GM21737 (cell line): ENCODE data around the gene LMO1.

Experiments used
- ATAC-seq: cut with Tn5 transposase; IDR thresholded peaks from one replicate; pipeline ENCODE4 v1.9.1; 2021; ENCODE audit warnings: mild to moderate bottlenecking, moderate library complexity; ENCODE audit not compliant: unreplicated experiment

The LMO1 gene

GRCh38 chr11:8229299-8230177, 34.1 kb downstream of the LMO1 start:
- ATAC-seq = no peak

DNA sequence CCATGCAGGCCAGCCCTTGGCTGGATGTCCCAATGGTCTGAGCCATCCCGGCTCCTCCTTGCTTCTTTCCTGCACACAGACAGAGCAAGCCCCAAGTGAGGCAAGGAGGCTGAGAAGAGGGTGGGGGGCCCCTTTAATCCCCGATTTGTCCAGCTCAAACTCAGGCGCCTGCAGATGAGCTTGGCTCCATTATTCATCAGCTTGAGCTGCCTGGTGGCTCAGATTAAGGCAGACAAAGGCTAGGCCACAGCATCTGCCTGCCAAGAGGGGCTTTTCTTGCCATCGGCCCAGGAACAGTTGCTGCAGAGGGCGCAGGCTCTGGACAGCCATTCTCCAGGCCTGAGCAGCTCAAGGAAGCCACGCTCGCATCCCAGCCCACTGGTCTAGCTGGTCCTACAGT, 35.4 kb downstream of the LMO1 start:
- no peak for ATAC-seq

- ATAC-seq = no peak
These were observed 36.2 kb downstream of the LMO1 start for GRCh38 chr11:8227156-8228152.

DNA sequence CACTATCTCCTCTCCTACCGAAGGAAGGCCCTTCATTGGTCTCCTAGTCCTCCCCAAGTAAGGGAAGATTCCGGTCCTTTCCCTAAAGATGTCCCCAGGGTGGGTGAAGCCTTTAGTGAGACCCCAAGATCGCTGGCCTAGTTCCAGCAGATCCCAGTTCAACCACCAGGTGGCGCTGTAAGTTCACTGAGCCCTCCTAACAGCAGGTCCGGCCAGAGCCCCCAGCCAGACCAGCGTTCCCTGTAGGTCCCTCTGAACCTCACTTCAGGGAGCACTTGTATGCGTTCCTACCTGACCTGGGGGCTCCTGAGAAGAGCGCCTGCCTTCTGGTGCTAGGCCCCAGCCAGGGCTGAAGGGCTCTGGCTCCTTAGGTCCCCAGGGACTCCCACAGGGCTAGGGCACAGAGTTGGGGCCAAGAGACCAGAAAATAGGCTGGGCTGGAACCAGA, 38.1 kb downstream of the LMO1 start:
- ATAC-seq = no peak

- ATAC-seq = no peak
These were observed 39.0 kb downstream of the LMO1 start for GRCh38 chr11:8224711-8225110.

GRCh38 chr11:8224161-8224591, 39.5 kb downstream of the LMO1 start:
- ATAC-seq = no peak

- no peak for ATAC-seq
These were observed 40.2 kb downstream of the LMO1 start for GRCh38 chr11:8223513-8223900.

GRCh38 chr11:8222820-8223512, 40.7 kb downstream of the LMO1 start:
- no peak for ATAC-seq

DNA sequence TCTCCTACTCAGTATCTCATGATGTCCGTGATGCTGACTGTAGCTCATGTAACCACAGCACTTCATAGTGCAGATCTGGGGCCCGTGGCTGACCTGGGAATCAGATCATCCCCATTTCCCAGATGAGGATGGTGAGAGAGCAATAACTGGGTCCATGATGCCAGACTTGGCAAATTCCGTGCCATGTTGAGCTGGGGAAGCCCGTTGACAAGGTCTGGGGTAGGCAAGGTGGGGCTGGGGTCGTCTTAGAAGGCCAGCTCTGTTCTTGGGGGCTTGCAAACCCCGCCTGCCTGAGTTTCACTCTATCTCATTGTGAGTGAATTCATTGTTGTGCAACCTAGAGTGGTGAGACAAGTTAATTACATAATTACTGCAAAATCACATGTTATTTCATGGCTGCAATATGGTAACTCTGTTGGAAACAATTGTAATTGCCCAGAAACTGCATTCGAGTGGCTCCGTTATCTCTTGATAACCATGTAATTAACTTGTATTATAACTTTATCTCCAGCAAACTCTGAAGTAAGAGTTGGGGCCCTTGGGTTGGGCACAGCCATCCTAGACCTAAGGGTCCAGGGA, 41.7 kb downstream of the LMO1 start:
- ATAC-seq = no peak

DNA sequence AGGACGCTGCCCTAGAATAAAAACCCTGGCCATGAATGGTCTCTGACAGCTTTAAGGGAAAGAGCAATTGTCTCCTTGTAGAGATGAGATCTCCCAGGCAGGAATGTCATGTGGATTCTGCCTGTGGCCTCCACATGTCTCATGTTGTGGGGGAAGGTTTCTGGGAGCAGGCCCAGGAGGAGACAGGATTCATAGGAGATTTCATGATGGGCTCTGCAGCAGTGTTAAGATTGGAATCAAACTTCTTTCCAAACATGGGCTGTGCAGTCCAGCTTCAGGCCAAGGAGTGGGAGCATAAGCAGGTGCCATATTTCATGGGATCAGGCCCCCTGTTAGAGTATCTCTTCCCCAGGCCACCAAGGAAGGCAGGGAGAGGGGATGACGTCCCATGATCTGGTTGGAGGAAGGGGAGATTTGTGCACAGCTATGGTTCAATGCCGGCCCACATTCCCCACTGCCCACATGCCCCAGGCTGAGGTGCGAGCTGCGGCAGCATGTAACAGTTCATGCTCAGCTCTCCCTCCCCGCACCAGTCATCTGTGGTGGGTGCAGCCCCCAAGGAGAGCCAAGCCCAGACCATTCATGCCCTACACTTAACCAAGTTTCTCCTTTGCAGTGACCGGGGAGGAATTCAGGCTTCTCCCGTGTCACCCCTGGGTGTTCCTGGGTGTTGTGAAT, 42.5 kb downstream of the LMO1 start:
- no peak for ATAC-seq

GRCh38 chr11:8220261-8221045, 43.2 kb downstream of the LMO1 start:
- ATAC-seq = no peak

DNA sequence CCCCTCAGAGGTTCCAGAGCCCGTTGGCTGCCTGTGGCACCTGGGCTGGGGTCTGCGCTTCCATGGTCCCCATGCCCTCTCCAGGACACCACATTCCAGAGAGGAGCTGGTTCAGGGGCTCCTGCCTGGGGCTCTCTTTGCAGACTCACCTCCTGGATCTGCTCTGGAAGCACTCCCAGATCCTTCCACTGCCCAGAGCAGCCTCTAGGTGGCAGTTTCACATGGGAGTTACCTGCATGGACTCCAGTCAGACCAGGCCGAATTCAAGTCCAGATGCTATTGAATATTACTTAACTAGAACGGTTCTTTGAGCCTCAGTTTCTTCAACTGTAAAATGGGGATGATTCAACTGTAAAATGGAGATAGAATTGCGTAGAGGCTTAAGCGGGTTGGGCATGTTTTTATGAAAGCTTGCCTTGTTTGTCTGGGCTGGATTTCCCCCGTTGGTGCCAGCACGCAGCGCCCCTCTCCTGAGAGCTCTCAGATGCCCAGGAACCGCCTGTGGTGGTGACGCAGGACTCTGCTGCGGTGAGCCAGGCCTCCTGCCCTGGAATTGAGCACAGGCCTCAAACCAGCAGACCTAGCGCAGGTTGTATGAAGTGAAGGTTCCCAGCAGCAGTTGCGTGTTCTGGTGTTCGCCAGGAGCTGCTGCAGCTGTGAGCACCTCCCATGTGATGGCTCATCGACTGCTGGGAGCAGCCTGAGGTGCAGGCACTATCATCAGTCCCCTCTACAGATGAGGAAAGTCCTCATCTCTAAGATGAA, 44.2 kb downstream of the LMO1 start:
- no peak for ATAC-seq

DNA sequence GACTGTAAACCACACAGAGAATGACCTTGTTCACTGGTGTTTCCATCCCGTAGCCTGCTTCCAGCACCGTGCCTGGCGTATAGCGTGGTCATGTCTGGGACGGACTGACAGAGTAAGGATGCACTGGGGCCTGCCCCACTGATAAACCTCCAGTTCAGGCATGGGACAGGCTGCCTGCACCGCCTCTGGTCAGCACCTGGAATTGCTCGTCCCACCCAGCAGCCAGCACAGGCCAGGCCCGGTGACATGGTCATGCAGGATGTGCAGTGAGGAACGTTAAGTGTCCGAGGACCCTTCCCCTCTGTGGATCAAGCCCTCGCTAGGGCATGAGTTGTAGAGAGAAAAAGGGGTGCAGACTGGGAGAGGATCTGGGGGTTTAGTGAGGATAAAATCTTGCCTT, 44.8 kb downstream of the LMO1 start:
- ATAC-seq = no peak

DNA sequence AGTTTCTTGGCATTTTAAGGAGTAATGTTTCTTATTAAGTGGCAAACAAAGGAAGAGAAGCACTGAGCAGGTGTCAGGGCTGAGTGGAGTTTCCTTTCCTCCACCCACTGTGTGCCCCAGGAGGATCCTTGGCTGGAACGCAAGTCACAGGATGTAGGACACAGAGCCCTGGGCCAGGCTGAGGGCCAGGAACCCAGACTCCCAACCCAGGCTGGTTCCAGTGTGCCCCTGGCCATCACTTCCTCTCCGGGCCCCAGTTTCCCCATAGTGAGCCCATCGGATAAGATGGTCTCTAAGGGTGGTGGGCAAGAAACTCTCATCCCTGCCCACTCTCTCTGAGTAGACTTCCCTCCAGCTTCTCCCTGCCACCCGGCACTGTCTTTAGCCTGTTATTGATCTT, 45.3 kb downstream of the LMO1 start:
- ATAC-seq = no peak

- no peak for ATAC-seq
These were observed 45.8 kb downstream of the LMO1 start for GRCh38 chr11:8217926-8218325.

DNA sequence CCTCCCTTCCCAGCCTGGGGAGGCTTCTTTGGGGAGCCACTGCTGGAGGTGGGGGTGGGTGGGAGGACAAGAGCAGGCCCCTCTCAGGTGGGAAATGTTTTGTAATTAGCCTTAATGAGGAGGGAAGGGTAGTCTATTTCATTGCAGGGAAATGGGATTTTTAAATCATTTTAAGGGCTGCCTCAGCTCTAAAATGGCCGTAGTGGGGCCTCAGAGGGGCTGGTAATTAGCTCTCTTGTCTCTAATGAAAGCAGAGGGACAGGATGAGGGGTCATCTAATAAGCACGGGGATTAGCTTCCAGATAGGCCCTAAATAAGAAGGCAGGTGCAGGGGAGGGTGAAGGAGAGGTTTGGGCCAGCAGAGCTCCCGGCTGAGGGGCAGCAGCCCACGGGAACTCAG, 46.5 kb downstream of the LMO1 start:
- ATAC-seq = no peak

DNA sequence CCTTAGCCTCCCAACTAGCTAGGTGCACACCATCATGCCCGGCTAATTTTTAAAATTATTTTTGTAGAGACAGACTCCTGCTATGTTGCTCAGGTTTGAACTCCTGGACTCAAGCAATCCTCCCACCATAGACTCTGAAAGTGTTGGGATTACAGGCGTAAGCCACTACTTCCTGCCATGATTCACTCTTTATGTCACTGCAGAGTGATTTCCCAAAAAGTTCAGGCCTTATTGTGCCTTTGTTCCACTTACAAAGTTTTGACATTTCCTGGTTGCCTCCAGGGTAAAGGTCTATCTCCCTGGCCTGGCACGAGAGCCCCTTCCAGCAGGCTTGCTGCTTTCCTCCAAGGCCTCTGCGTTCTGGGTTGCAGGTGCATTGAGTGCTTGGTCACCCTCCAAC, 50.3 kb downstream of the LMO1 start:
- ATAC-seq = no peak

GRCh38 chr11:8209208-8209807, 54.4 kb downstream of the LMO1 start:
- no peak for ATAC-seq
